ENCODE data around the gene CWC22.

- no peak for TF ChIP-seq CTCF (conservative IDR thresholded peaks at IDR 0.05 in 1 of 2, IDR thresholded peaks at IDR 0.05 in 1 of 2; ENCODE audit: extremely low read depth in 1 of 2, insufficient read depth in 1 of 2, low read depth in 1 of 2, low read length in 2 of 2)
- no peak for TF ChIP-seq EZH2 (IDR thresholded peaks at IDR 0.05; ENCODE audit: borderline replicate concordance, low read length)
Observed at GRCh38 chr2:179909845-179910734, 97.0 kb downstream of the CWC22 start.
